ENCODE data around the gene CTCFL. TPM values are rescaled to one million over a fixed set of nuclear protein-coding genes. Genes with fewer than 3 reads are reported as not detected.

The CTCFL gene
- total and polyA plus RNA-seq, 2 of the 8 experiments (the other 6 are each of a cell fraction or from before 2014, with no cell fraction given), result 0.30 to 0.80 TPM

GRCh38 chr20:57545927-57546662, 21.2 kb upstream of the CTCFL start:
- no peaks in the 10 kb centered on the region for H3K79me2 ChIP-seq (ENCODE audit: control insufficient read depth in 1 of 2, insufficient read depth in 2 of 2, low read length in 2 of 2)
- no peaks in the 10 kb centered on the region for H3K9me3 ChIP-seq (ENCODE audit: insufficient read depth in 2 of 2, low read depth in 1 of 2, low read length in 1 of 2)
- H4K5ac ChIP-seq (ENCODE audit: insufficient read length, low read depth, low read length), result no peak overlapping the region
- H3K27ac ChIP-seq (ENCODE audit: low read depth, low read length), result no peak overlapping the region
- no peaks in the 10 kb centered on the region for H3K79me1 ChIP-seq (ENCODE audit: low read depth, low read length)
- H3K18ac ChIP-seq (ENCODE audit: extremely low read depth, low read length), result no peak overlapping the region
- H2BK5ac ChIP-seq (ENCODE audit: low read depth, low read length), result no peak overlapping the region
- no peak overlapping the region for H2BK20ac ChIP-seq (ENCODE audit: low read length)
- H3K23ac ChIP-seq (ENCODE audit: insufficient read length), result no peak overlapping the region
- 0 out of 2 replicates have a peak overlapping the region, but pooled peaks have one; percentile 58 for H2AFZ ChIP-seq (ENCODE audit: low read length)
- DNase-seq (ENCODE audit: low read depth in 1 of 2, low spot score in 2 of 2) (no peak), FAIRE-seq (no peak)
- ChIA-PET CTCF (ENCODE audit: partially characterized antibody) (interaction anchor here (0.6 to 1.8 kb wide), 9 partner anchors 12 to 1607 kb away, joined by 3 to 10 read pairs (median 4); no protein-coding TSS in a partner anchor), POLR2A (ENCODE audit: partially characterized antibody) (interaction anchor here (0.7 kb wide), 1 partner anchor 30 kb away, joined by 3 read pairs; no protein-coding TSS in a partner anchor)
- no peaks in the 10 kb centered on the region for H3K4me1 ChIP-seq (replicated peaks in 1 of 4; ENCODE audit: control insufficient read depth in 3 of 4, insufficient read depth in 4 of 4, low read length in 3 of 4)
- no peak overlapping the region for H2BK120ac ChIP-seq (replicated peaks; ENCODE audit: low read depth, low read length)
- no peak overlapping the region for H3K14ac ChIP-seq (ENCODE audit: insufficient read length)
- no peak overlapping the region for H3K4me2 ChIP-seq (ENCODE audit: insufficient read depth in 1 of 2, low read depth in 2 of 2, low read length in 2 of 2)
- no peaks in the 10 kb centered on the region for H4K20me1 ChIP-seq (replicated peaks in 1 of 2; ENCODE audit: control insufficient read depth in 1 of 2, insufficient read depth in 2 of 2, low read length in 2 of 2)
- peak overlapping the region; percentile 63; the same call in 1 of the 2 replicates for H2BK15ac ChIP-seq (ENCODE audit: low read length)
- H3K27me3 ChIP-seq (replicated peaks in 1 of 4; ENCODE audit: control insufficient read depth in 3 of 4, extremely low read depth in 1 of 4, insufficient read depth in 3 of 4, low read length in 3 of 4), result no peaks in the 10 kb centered on the region
- no peaks in the 10 kb centered on the region for H3K36me3 ChIP-seq (ENCODE audit: control insufficient read depth in 2 of 4, insufficient read depth in 4 of 4, low read length in 3 of 4)
- no peaks in the 10 kb centered on the region for H3K23me2 ChIP-seq (ENCODE audit: low read depth, low read length)
- no peak overlapping the region for H3K4me3 ChIP-seq (ENCODE audit: extremely low read depth in 1 of 4, insufficient read depth in 2 of 4, low read depth in 3 of 4, low read length in 4 of 4)
- H2AK5ac ChIP-seq (ENCODE audit: low read depth, low read length), result no peak overlapping the region
- H3K4ac ChIP-seq (replicated peaks; ENCODE audit: insufficient read length, low read depth, low read length), result no peak overlapping the region
- no peak overlapping the region for H4K91ac ChIP-seq (replicated peaks; ENCODE audit: insufficient read length, low read length)
- no peak overlapping the region for H3K9ac ChIP-seq (replicated peaks in 1 of 4; ENCODE audit: extremely low read depth in 1 of 4, low read depth in 3 of 4, low read length in 3 of 4)
- no peak overlapping the region for H2BK12ac ChIP-seq (ENCODE audit: low read depth, low read length)
- WGBS, 2 experiments (ENCODE audit: extremely low coverage in 1 of 2, insufficient coverage in 1 of 2, insufficient read length in 1 of 2, insufficient replicate concordance in 2 of 2, low coverage in 1 of 2, low lambda C conversion rate in 2 of 2, missing lambda C conversion rate in 1 of 2), result 90% methylated on average over 12 of the region's 12 CpGs; no CpG with 5 or more reads in 1 of the 2 experiments
- no peak overlapping the region for H4K8ac ChIP-seq (ENCODE audit: extremely low read depth, insufficient read depth, low read length)
- no peak overlapping the region for H3K56ac ChIP-seq (replicated peaks; ENCODE audit: insufficient read length, low read depth, low read length)
- TF ChIP-seq SRF (IDR thresholded peaks at IDR 0.05; ENCODE audit: low read depth, low read length) (no peak), MAX (IDR thresholded peaks at IDR 0.05) (peak; percentile 37; the same call in 1 of the 2 replicates), SIN3A (conservative IDR thresholded peaks at IDR 0.05 in 1 of 2, IDR thresholded peaks at IDR 0.05 in 1 of 2; ENCODE audit: low read depth in 1 of 2, low read length in 2 of 2) (no peak), POLR2A (IDR thresholded peaks at IDR 0.05; ENCODE audit: control extremely low read depth in 1 of 2, low read depth in 2 of 2, low read length in 2 of 2) (no peak), SAP30 (IDR thresholded peaks at IDR 0.05; ENCODE audit: insufficient read depth, insufficient replicate concordance, low read length) (no peak), RNF2 (IDR thresholded peaks at IDR 0.05; ENCODE audit: borderline replicate concordance, low read depth, low read length, missing control alignments, poor library complexity, severe bottlenecking) (no peak), EGR1 (IDR thresholded peaks at IDR 0.05; ENCODE audit: borderline replicate concordance, low read depth, low read length) (no peak), CTCF (IDR thresholded peaks at IDR 0.05; ENCODE audit: control extremely low read depth in 1 of 3, insufficient read depth in 1 of 3, low read depth in 1 of 3, low read length in 3 of 3) (peak in 2 of 3 experiments; percentile 25 to 37; a peak in 3 of 4 replicates), BRCA1 (IDR thresholded peaks at IDR 0.05; ENCODE audit: low read depth, low read length) (no peak)

Data from H1 (cell line).